NCI-H526 (cell line): ENCODE measurements around the gene RBM7.
A peak's percentile ranks its signal among the peaks of the same experiment; 100 is the strongest.

Experiments used
- DNase-seq, 2 experiments: peaks; one replicate each; lab custom pipeline; 2025; lab: John Stamatoyannopoulos, UW

RBM7 gene, protein sequence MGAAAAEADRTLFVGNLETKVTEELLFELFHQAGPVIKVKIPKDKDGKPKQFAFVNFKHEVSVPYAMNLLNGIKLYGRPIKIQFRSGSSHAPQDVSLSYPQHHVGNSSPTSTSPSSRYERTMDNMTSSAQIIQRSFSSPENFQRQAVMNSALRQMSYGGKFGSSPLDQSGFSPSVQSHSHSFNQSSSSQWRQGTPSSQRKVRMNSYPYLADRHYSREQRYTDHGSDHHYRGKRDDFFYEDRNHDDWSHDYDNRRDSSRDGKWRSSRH

DNA sequence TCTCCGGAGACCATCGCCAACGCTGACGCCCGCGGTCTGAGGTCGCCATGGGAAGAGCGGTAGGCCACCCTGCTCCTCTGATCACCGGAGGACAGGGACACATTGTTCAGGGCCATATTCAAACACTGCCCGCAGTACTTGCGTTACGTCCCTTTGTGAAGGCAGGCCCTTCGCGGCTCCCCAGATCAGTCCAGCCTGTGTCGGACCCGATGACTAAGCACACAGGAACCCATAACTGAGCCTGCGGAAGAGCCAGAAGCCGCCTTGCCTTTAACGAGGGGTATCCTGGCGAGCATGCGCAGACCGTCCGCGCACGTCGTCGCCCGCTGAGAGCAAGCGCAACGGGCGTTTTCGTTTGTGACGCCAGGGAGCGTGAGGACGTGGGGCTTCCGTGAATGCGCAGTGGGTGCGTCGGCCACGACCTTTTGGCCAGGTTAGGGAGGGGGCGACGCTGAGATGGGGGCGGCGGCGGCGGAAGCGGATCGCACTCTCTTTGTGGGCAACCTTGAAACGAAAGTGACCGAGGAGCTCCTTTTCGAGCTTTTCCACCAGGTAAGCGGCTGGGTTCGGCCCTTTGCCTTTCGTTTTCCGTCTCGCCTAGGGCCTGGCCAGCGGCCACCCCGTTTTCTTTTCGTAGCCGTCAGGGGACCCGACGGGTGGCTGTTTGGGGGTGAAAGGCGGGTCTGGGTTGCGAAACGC is at the start of gene RBM7, which contains the start of gene C11orf71:
TSS of gene RBM7 (plus strand) at position 451 of the 699 bp plus-strand sequence. CDS start at position 457, 6 bp downstream.
TSS of gene C11orf71 (minus strand) at position 296 of the 699 bp plus-strand sequence. CDS start at position 116, 180 bp downstream.
- DNase-seq = peak; percentile 99 to 100

DNA sequence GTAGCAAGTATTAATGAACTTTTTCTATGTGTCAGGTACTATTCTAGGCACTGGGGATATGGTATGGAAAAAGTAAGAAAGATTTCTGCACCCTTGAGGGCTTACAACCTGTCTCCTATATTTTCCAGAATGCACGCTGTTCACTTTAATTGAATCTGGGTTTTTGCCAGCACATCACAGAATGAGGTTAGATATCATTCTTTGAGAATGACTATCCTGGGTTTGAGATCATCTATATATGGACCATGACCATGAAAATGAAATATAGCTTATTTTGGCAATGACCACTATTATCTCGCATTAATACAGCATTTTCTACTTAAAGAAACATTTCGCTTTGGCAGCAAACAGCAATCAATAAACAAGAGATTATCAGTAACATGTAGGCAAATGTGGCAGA is 47.0 kb upstream of the RBM7 start:
- no peak for DNase-seq

GRCh38 chr11:114354076-114354475 is 46.4 kb upstream of the RBM7 start:
- no peak for DNase-seq

DNA sequence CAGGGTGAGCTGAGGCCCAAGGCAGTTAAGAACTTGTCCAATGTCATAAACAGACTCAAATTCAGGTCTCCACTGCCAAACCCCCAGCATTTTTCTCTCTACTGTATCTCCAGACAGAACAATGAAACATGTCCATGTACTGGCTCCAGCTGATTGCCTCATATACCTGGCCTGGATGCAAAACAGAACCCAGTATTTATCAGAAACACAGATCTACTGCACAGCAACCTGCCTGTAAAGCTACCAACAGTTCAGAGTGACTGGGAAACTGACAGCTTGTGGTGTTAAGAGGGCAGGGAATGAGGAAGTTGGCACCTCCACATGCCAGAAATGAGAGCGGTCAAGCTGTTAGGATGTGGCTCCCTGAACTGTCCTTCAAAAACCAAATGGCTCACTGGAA is 41.8 kb upstream of the RBM7 start:
- DNase-seq = peak; percentile 37 to 39

GRCh38 chr11:114359342-114359741 is 41.1 kb upstream of the RBM7 start:
- DNase-seq = no peak

GRCh38 chr11:114362326-114362725 is 38.1 kb upstream of the RBM7 start:
- DNase-seq = no peak

DNA sequence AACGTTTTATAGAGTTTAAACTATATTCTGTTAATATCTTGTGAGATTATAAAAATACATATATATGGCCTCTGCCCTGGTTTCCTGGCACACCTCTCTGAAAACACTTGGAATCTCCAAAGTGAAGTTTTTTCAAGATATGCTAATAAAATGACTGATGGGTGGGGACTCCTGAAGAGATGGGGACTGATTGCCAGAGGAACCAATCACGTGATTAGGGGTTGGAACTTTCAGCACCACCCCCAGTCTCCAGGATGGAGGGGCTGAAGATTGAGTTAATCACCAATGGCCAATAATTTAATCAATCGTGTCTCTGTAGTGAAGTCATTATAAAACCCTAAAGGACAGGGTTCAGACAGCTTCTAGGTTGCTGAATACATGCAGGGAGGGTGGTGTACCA is 37.5 kb upstream of the RBM7 start:
- no peak for DNase-seq

GRCh38 chr11:114366331-114367243 is 33.9 kb upstream of the RBM7 start:
- DNase-seq = no peak

DNA sequence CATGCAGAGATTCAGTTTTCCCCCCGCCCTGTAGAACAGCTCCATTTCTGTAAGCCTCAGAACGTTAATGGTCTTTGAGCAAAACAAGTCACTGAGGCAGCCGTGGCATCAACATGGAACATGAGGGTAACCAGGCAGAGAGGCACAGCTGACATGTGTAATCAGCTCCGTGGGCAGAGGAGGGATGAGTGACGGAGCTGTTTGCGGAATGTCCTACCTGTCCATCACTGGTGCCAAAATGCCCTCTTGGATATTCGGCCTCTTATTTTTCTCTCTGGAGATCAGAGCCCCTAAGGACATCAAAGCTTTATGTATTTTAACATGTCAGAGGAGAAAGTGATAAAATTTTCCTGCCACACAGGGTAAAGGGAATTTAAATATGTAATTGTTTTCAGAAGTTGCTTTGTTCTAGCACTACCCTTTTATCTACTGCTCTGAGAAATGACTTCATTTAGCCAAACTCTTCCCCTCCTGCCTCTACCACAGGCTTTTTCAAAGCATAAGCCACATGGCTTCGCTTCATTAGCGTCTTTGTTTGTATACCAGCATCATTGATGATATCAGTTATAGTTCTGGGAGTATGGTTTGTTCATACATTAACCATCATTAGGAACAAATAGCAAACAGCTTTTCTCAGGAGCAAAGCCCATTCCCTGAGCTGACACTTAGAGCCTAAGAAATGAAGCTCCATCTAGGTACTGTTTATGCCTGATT is 33.1 kb upstream of the RBM7 start:
- DNase-seq = no peak

- DNase-seq = no peak
Measured at GRCh38 chr11:114368918-114369680, 31.4 kb upstream of the RBM7 start.

DNA sequence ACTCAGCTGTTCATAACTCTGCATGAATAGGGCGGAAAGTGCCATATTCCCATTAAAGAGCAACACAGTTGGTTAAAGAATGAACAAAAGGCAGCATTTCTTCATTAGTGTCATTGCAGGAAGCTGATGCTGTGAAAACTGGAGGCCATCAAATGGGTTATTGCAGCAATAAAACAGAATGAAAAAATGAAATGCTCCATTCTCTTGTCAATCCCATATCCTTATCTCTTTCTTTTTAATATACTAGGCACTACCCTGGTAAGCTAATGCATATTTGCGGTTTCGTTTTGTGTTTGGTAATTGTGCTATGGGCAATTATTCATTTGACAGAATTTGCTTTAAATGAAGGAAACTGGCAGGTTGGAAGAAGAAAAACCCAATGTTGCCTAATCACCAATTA is 25.4 kb upstream of the RBM7 start:
- no peak for DNase-seq

GRCh38 chr11:114377612-114378267 is 22.7 kb upstream of the RBM7 start:
- DNase-seq = no peak

DNA sequence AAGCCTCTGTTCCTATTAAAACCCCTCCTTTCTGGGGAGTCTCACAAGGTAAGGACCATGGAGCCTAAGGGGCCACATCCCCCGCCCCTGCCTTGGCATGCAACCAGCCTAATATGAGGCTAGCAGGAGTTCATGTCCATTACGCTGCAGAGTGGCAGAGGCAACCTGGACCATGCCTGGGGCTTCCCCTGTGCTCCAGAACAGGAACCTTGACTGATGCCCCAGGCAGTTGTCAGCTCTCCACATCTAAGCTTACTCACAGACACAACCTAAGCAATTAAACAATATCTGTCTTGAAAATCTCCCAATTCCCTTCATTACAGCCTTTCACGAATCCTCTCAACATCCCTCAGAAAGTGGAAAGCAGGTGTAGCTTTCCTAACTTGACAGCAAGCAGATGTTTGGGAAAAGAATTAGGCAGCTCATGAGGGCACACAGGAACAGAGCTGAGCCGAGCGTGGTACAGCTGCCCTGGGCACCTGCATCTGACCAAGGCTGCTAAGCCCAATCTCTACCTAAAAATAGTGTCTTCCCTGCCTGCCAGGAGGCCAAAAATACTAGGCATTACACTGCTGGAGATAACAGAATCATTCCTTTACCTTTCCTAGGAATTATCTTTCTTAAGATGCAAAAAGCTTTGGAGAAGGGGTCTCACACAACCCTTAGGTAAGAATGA is 20.9 kb upstream of the RBM7 start:
- no peak for DNase-seq

DNA sequence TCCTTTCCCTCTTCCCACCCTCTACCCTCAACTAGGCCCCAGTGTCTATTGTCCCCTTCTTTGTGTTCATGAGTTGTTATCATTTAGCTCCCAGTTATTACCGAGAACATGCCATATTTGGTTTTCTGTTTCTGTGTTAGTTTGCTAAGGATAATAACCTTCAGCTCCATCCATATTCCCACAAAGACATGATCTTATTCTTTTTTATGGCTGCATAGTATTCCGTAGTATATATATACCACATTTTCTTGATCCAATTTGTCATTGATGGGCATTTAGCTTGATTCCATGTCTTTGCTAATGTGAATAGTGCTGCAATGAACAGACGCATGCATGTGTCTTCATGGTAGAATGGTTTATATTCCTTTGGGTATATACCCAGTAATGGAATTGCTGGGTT is 18.0 kb upstream of the RBM7 start:
- DNase-seq = no peak

DNA sequence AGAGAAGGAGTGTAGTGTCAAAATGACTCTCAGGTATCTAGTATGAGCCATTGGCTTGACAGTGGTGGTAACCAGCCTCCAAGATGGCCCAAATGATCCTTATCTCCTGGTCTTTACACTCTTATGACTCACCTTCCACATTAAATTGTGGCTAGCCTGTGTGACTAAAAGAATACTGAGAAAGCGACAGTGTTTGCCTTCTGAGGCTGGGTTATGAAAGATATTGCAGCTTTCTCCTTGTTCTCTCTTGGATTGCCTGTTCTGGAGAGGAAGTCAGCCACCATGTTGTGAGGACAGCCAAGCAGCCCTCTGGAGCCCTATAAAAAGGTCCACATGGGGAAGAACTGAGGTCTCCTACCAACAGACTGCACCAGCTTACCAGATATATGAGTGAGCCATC is 16.0 kb upstream of the RBM7 start:
- no peak for DNase-seq

DNA sequence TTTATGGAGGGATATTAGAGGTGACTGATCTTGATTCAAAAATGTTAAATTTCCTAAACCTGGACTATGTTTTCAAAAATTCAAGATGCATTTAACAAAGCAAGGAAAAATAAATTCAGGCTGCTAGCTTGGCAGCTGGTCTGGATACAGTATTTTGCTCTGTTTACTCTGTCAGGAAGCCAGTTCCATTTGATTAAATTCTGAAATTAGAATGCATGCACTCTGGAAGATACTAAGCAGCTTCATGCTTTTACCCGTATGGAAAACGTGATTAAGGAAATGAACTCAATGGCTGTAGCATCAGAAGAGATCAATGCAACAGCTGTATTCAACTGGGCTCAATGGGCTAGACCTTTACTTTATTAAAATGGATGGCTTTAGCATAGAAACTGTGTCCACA is 14.3 kb upstream of the RBM7 start:
- peak in 1 of 2 experiments; percentile 46 for DNase-seq

GRCh38 chr11:114386545-114386944 is 13.9 kb upstream of the RBM7 start:
- DNase-seq = no peak

DNA sequence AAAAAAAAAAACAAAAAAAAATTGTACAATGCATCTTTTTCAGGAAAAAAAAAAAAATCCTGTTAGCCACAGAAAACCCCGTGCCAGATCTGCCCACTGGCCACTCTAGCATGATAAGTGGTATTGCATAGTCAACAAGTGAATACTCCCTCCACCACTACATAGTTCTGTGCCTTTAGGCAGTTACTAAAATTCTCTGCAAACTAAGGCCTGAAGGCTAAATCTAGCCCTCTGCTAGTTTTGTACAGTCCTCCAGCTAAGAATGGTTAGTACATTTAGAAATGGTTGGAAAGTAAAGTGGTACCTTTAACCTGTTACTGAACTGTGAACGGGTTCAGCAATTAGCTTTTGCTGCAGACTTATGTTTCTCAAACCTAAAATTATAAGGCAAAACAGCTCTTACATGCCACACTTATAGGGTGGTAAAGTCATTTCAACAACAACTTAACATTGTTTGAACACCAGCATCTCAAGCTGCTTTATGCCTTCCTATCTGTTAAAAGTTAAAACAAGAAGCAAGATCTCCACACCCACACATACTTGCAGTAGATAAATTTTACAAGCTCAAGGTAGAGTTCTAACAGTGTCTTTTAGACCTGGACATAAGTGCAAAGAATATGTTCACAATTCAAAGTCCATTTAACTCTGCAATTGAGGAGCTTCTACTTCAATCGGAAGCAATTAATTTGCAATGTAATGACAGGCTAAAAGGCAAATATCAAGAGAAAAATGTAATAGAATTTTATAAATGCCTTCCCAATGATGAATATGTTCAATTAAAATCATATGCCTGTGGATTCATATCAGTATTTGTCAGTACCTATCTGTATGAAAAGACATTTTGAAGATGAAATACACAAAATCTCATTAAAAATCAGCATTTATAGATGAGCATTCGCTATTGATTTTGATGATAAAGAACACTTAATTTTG is 7.5 kb upstream of the RBM7 start:
- no peak for DNase-seq

DNA sequence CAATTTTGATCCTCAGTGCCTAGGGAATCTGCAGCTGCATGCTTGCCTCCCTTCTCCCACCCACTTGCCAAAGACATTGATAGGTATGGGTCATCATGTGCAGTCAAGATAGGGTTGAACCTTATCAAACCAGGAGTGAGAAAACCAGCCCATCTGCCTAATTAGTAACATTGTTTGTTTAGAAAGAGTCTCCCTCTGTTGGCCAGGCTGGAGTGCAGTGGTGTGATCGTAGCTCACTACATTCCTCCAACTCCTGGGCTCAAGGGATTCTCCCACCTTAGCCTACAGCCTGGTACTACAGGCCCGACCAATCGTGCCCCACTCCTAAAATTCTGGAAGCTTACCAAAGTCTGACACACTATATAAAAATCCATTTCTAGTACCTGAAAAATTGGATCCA is 4.7 kb upstream of the RBM7 start:
- DNase-seq = peak; percentile 28 to 61
